Immature natural killer cell (primary cell): ENCODE results near the gene MTAP. TPM values are rescaled to one million over a fixed set of nuclear protein-coding genes. Genes with fewer than 3 reads are reported as not detected.

Experiments used
- DNase-seq, 3 donors: peaks; one replicate each; pipeline ENCODE4 v3.0.0; 2022; ENCODE audit warnings: mixed read lengths in 1 of 3
- H3K27ac Mint-ChIP-seq, 6 donors: one replicate each; pipeline ENCODE4 v1.8.0; 2020; ENCODE audit warnings: mixed read lengths in 6 of 6, mild to moderate bottlenecking in 5 of 6, inconsistent platforms in 4 of 6, moderate library complexity in 3 of 6
- H3K27me3 Mint-ChIP-seq, 3 donors: one replicate each; pipeline ENCODE4 v1.8.0; 2020 to 2021; ENCODE audit warnings: low read depth in 3 of 3, mild to moderate bottlenecking in 3 of 3, mixed read lengths in 3 of 3, moderate library complexity in 3 of 3, inconsistent platforms in 1 of 3
- H3K36me3 Mint-ChIP-seq, 3 donors: one replicate each; pipeline ENCODE4 v1.8.0; 2020; ENCODE audit warnings: mixed read lengths in 3 of 3, inconsistent platforms in 2 of 3, mild to moderate bottlenecking in 2 of 3
- H3K4me1 Mint-ChIP-seq, 2 donors: one replicate each; pipeline ENCODE4 v1.8.0; 2020; ENCODE audit warnings: inconsistent platforms in 2 of 2, mild to moderate bottlenecking in 2 of 2, mixed read lengths in 2 of 2, moderate library complexity in 1 of 2
- H3K4me3 Mint-ChIP-seq, 5 donors: one replicate each; pipeline ENCODE4 v1.8.0; 2020; ENCODE audit warnings: mild to moderate bottlenecking in 5 of 5, mixed read lengths in 5 of 5, inconsistent platforms in 3 of 5, moderate library complexity in 3 of 5
- H3K9me3 Mint-ChIP-seq, 6 donors: one replicate each; pipeline ENCODE4 v1.8.0; 2020; ENCODE audit warnings: mild to moderate bottlenecking in 6 of 6, mixed read lengths in 6 of 6, inconsistent platforms in 4 of 6, moderate library complexity in 3 of 6
- polyA plus RNA-seq, 3 donors: library from polyadenylated mRNA; unstranded; fragments of 300-500 nt; fragmentation: Illumina TruSeq; gene quantifications; one replicate each; pipeline ENCODE4 v1.2.3, GENCODE V29; 2021

Gene MTAP
- polyA plus RNA-seq, 3 donors from 2014 or later: 7.3 to 10.6 (median 8.6) TPM

DNA sequence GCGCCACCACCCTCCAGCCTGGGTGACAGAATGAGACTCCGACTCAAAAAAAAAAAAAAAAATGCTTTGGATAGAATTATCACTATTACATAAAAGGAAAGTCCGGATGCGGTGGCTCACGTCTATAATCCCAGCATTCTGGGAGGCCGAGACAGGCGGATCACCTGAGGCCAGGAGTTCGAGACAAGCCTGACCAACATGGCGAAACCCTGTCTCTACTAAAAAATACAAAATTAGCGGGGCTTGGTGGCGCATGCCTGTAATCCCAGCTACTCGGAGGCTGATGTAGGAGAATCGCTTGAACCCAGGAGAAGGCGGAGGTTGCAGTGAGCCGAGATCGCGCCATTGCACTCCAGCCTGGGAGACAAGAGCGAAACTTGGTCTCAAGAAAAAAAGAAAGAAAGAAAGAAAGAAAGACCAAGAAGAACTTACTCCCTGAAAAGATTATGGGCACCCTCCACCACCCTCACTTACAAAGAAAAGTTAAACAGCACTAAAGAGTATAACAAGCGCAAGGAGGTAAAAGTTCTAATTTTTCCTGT is 174.0 kb downstream of the MTAP start:
- peaks cover 0 to 9% (median 2%) of the 10 kb centered on the region in 6 donors for H3K9me3 Mint-ChIP-seq

DNA sequence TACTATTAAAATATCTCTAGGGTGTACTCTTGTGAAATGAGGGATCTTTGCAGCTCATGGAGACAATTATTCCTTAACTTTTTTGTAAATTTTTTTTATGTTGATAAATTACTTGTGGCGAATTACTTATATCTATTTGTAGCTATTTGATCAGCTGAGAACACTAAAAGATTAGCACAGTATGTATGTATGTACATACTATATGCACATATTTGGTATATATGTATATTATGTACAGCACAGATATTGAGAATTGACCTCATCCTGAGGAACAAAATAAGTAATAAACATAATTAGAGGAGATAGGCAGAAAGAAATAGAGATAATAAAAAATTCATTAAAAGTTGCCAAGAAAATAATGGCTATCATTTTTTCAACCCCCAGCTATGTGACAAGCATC is 180.0 kb downstream of the MTAP start:
- Mint-ChIP-seq H3K9me3 (peaks cover 0 to 2% (median 0%) of the 10 kb centered on the region in 6 donors), H3K4me3 (no peak overlapping the region), H3K27me3 (peaks cover 7 to 38% (median 8%) of the 10 kb centered on the region in 3 donors), H3K27ac (no peak overlapping the region), H3K36me3 (no peaks in the 10 kb centered on the region), H3K4me1 (peaks cover 0 to 8% of the 10 kb centered on the region in 2 donors)
- no peak for DNase-seq

More for the DNA sequence above, 174.0 kb downstream of the MTAP start:
- Mint-ChIP-seq H3K27ac (no peak overlapping the region), H3K36me3 (peaks cover 0 to under 1% (median 0%) of the 10 kb centered on the region in 3 donors), H3K4me1 (peaks cover 17 to 22% of the 10 kb centered on the region in 2 donors), H3K4me3 (no peak overlapping the region), H3K27me3 (peaks cover 34 to 75% (median 43%) of the 10 kb centered on the region in 3 donors)
- DNase-seq: no peak

GRCh38 chr9:21982861-21983560 is 180.6 kb downstream of the MTAP start:
- Mint-ChIP-seq H3K9me3 (peaks cover 0 to 2% (median 0%) of the 10 kb centered on the region in 6 donors), H3K27me3 (peaks cover 7 to 36% (median 12%) of the 10 kb centered on the region in 3 donors), H3K4me1 (peaks cover 0 to 8% of the 10 kb centered on the region in 2 donors), H3K27ac (no peak overlapping the region), H3K36me3 (no peaks in the 10 kb centered on the region), H3K4me3 (no peak overlapping the region)
- no peak for DNase-seq

GRCh38 chr9:21983561-21983935 is 181.1 kb downstream of the MTAP start:
- Mint-ChIP-seq H3K36me3 (no peaks in the 10 kb centered on the region), H3K27me3 (peaks cover 9 to 38% (median 12%) of the 10 kb centered on the region in 3 donors)

GRCh38 chr9:21984101-21984500 is 181.7 kb downstream of the MTAP start:
- Mint-ChIP-seq H3K27ac (no peak overlapping the region), H3K4me1 (peaks cover 0 to 8% of the 10 kb centered on the region in 2 donors), H3K36me3 (no peaks in the 10 kb centered on the region), H3K9me3 (peaks cover 0 to 2% (median 0%) of the 10 kb centered on the region in 6 donors), H3K27me3 (peaks cover 11 to 35% (median 16%) of the 10 kb centered on the region in 3 donors), H3K4me3 (no peak overlapping the region)
- DNase-seq: no peak

More at GRCh38 chr9:21983561-21983935, 181.1 kb downstream of the MTAP start:
- Mint-ChIP-seq H3K9me3 (peaks cover 0 to 2% (median 0%) of the 10 kb centered on the region in 6 donors), H3K27ac (no peak overlapping the region), H3K4me3 (no peak overlapping the region), H3K4me1 (peaks cover 0 to 8% of the 10 kb centered on the region in 2 donors)
- DNase-seq: no peak

GRCh38 chr9:21985964-21986667 is 183.7 kb downstream of the MTAP start:
- no peak overlapping the region for H3K4me3 Mint-ChIP-seq
- H3K27ac Mint-ChIP-seq: no peak overlapping the region
- peaks cover 0 to 3% (median under 1%) of the 10 kb centered on the region in 3 donors for H3K36me3 Mint-ChIP-seq
- H3K4me1 Mint-ChIP-seq: peaks cover 3 to 13% of the 10 kb centered on the region in 2 donors
- peaks cover 0 to 2% (median 0%) of the 10 kb centered on the region in 6 donors for H3K9me3 Mint-ChIP-seq
- DNase-seq: no peak
- peaks cover 17 to 37% (median 32%) of the 10 kb centered on the region in 3 donors for H3K27me3 Mint-ChIP-seq

Other genes with a start within 250 kb of the MTAP start
- 1 to 10 TPM; 2.3 to 8.3 (median 2.6) TPM for gene CDKN2A, start 191.8 kb downstream of the MTAP start, polyA plus RNA-seq
- under 1 TPM in 1 of 3 donors, not detected in 2; 0.55 TPM for gene CDKN2B-AS1, start 192.2 kb downstream of the MTAP start, polyA plus RNA-seq
- gene CDKN2B, start 206.7 kb downstream of the MTAP start, polyA plus RNA-seq: under 1 TPM in 2 of 3 donors, not detected in 1; 0.40 to 0.50 TPM